Measurements from ENCODE around the gene FBN3.

GRCh38 chr19:8083141-8083540 lies 66.3 kb downstream of the FBN3 start:
- TF ChIP-seq, protein P1, sequence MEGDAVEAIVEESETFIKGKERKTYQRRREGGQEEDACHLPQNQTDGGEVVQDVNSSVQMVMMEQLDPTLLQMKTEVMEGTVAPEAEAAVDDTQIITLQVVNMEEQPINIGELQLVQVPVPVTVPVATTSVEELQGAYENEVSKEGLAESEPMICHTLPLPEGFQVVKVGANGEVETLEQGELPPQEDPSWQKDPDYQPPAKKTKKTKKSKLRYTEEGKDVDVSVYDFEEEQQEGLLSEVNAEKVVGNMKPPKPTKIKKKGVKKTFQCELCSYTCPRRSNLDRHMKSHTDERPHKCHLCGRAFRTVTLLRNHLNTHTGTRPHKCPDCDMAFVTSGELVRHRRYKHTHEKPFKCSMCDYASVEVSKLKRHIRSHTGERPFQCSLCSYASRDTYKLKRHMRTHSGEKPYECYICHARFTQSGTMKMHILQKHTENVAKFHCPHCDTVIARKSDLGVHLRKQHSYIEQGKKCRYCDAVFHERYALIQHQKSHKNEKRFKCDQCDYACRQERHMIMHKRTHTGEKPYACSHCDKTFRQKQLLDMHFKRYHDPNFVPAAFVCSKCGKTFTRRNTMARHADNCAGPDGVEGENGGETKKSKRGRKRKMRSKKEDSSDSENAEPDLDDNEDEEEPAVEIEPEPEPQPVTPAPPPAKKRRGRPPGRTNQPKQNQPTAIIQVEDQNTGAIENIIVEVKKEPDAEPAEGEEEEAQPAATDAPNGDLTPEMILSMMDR (IDR thresholded peaks at IDR 0.05) = no peak
- TF ChIP-seq POLR2A (IDR thresholded peaks at IDR 0.05) = no peak

All from lower leg skin (tissue), 3 donors.